ENCODE measurements around the gene MPG. TPM values are rescaled to one million over a fixed set of nuclear protein-coding genes. Genes with fewer than 3 reads are reported as not detected.

Gene MPG
- total RNA-seq, 1 donor from 2014 or later: 56.5 TPM

- Histone ChIP-seq H3K79me2 (ENCODE audit: insufficient read depth, low read length) (peaks cover 23% of the 10 kb centered on the region), H3K36me3 (ENCODE audit: insufficient read depth, low read length) (peaks cover 2% of the 10 kb centered on the region), H3K4me2 (ENCODE audit: low read length) (no peak overlapping the region), H3K27me3 (ENCODE audit: insufficient read depth, low read length) (no peaks in the 10 kb centered on the region), H3K9me3 (ENCODE audit: insufficient read depth, low read depth, low read length) (no peaks in the 10 kb centered on the region), H2AFZ (ENCODE audit: low read depth, low read length) (no peak overlapping the region), H3K27ac (ENCODE audit: low read depth, low read length) (no peak overlapping the region), H4K20me1 (ENCODE audit: insufficient read depth, low read length) (peaks cover 52% of the 10 kb centered on the region), H3K4me1 (ENCODE audit: insufficient read depth, low read length) (peaks cover 46% of the 10 kb centered on the region), H3K4me3 (ENCODE audit: insufficient read depth, low read depth, low read length) (no peak overlapping the region), H3K9ac (ENCODE audit: low read length) (no peak overlapping the region)
- Mint-ChIP-seq H3K4me3 (ENCODE audit: unreplicated experiment) (no peak overlapping the region), H3K27me3 (ENCODE audit: low read depth, unreplicated experiment) (no peaks in the 10 kb centered on the region), H3K4me1 (ENCODE audit: low read depth, unreplicated experiment) (peaks cover 26% of the 10 kb centered on the region), H3K9me3 (ENCODE audit: unreplicated experiment) (no peaks in the 10 kb centered on the region), H3K36me3 (ENCODE audit: low read depth, unreplicated experiment) (peaks cover 10% of the 10 kb centered on the region), H3K27ac (ENCODE audit: unreplicated experiment) (no peak overlapping the region)
- DNase-seq (ENCODE audit: low read depth) (no peak), FAIRE-seq (no peak)
- TF ChIP-seq, protein P1, sequence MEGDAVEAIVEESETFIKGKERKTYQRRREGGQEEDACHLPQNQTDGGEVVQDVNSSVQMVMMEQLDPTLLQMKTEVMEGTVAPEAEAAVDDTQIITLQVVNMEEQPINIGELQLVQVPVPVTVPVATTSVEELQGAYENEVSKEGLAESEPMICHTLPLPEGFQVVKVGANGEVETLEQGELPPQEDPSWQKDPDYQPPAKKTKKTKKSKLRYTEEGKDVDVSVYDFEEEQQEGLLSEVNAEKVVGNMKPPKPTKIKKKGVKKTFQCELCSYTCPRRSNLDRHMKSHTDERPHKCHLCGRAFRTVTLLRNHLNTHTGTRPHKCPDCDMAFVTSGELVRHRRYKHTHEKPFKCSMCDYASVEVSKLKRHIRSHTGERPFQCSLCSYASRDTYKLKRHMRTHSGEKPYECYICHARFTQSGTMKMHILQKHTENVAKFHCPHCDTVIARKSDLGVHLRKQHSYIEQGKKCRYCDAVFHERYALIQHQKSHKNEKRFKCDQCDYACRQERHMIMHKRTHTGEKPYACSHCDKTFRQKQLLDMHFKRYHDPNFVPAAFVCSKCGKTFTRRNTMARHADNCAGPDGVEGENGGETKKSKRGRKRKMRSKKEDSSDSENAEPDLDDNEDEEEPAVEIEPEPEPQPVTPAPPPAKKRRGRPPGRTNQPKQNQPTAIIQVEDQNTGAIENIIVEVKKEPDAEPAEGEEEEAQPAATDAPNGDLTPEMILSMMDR (IDR thresholded peaks at IDR 0.05; ENCODE audit: insufficient read depth, low read depth, low read length): no peak
- no peak for TF ChIP-seq EZH2 (IDR thresholded peaks at IDR 0.05; ENCODE audit: insufficient read depth, low read length)
Measured at GRCh38 chr16:83060-83603, 5.1 kb downstream of the MPG start.

- peak overlapping the region; percentile 67 for H3K4me2 ChIP-seq (ENCODE audit: low read length)
- H3K27ac Mint-ChIP-seq (ENCODE audit: unreplicated experiment): peak overlapping the region; percentile 72
- H3K27me3 ChIP-seq (ENCODE audit: insufficient read depth, low read length): no peaks in the 10 kb centered on the region
- no peaks in the 10 kb centered on the region for H3K27me3 Mint-ChIP-seq (ENCODE audit: low read depth, unreplicated experiment)
- peaks cover 5% of the 10 kb centered on the region for H3K36me3 ChIP-seq (ENCODE audit: insufficient read depth, low read length)
- H3K4me1 ChIP-seq (ENCODE audit: insufficient read depth, low read length): peaks cover 40% of the 10 kb centered on the region
- no peaks in the 10 kb centered on the region for H3K9me3 ChIP-seq (ENCODE audit: insufficient read depth, low read depth, low read length)
- peak overlapping the region; percentile 64 for H3K27ac ChIP-seq (ENCODE audit: low read depth, low read length)
- TF ChIP-seq EZH2 (IDR thresholded peaks at IDR 0.05; ENCODE audit: insufficient read depth, low read length): no peak
- TF ChIP-seq, protein P1 (IDR thresholded peaks at IDR 0.05; ENCODE audit: insufficient read depth, low read depth, low read length): no peak
- peak overlapping the region; percentile 44 for H3K9ac ChIP-seq (ENCODE audit: low read length)
- H3K4me3 Mint-ChIP-seq (ENCODE audit: unreplicated experiment): no peak overlapping the region
- H3K36me3 Mint-ChIP-seq (ENCODE audit: low read depth, unreplicated experiment): peaks cover 10% of the 10 kb centered on the region
- H3K4me1 Mint-ChIP-seq (ENCODE audit: low read depth, unreplicated experiment): peaks cover 22% of the 10 kb centered on the region
- peak; percentile 37 for DNase-seq (ENCODE audit: low read depth)
- no peak overlapping the region for H3K4me3 ChIP-seq (ENCODE audit: insufficient read depth, low read depth, low read length)
- no peaks in the 10 kb centered on the region for H3K9me3 Mint-ChIP-seq (ENCODE audit: unreplicated experiment)
- H4K20me1 ChIP-seq (ENCODE audit: insufficient read depth, low read length): peaks cover 55% of the 10 kb centered on the region
- FAIRE-seq: no peak
- peaks cover 15% of the 10 kb centered on the region for H3K79me2 ChIP-seq (ENCODE audit: insufficient read depth, low read length)
- H2AFZ ChIP-seq (ENCODE audit: low read depth, low read length): no peak overlapping the region
Measured at GRCh38 chr16:83781-84615, 6.0 kb downstream of the MPG start.
